ENCODE measurements around the gene GSC. TPM values are rescaled to one million over a fixed set of nuclear protein-coding genes. Genes with fewer than 3 reads are reported as not detected.
"Not testable (repeated sequence)": the region's sequence is repeated elsewhere in the genome, so short reads cannot be mapped to it uniquely, and the experiment has no call there.

The GSC gene
- total RNA-seq, 1 donor from 2014 or later, result 1.7 TPM

DNA sequence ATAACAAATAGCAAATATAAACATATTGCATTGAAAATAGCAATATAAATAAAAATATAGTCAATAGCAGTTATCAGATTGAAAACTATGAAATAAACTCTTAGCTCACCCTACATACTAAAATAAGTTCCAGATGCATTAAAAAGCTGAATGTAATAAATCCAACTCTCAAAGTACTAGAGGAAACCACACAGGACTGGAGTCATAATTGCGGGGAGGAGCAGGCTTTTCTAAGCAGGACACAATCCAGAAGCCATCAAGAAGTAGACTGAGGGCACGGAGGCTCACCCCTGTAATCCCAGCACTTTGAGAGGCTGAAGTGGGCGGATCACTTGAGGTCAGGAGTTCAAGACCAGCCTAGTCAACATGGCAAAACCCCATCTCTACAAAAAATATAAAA, 22.2 kb downstream of the GSC start:
- DNase-seq (ENCODE audit: low spot score), result no peak

DNA sequence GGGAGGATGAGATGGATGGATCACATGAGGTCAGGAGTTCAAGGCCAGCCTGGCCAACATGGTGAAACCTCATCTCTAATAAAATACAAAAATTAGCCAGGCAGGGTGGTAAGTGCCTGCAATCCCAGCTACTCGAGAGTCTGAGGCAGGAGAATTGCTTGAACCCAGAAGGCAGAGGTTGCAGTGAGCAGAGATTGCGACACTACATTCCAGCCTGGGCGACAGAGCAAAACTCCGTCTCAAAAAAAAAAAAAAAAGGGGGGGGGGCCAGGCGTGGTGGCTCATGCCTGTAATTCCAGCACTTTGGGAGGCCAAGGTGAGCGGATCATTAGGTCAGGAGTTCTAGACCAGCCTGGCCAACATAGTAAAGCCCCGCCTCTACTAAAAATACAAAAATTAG, 22.8 kb downstream of the GSC start:
- DNase-seq (ENCODE audit: low spot score), result not testable (repeated sequence)

DNA sequence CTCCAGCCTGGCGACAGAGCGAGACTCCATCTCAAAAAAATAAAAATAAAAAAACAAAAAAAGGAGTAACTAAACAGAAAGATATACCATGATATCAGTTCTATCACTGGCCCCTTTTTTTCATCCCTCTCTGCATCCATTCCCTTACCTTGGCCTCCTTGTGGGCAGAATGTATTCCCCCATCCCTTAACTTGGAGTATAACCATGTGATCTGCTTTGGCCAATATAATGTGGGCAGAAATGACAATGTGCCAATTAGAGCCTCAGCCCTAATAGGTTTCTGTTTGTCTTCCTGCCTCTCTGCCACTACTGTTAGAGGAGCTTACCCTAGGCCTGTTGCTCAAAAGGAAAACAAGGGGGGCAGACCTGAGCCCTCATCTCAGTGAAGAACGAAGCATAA, 23.8 kb downstream of the GSC start:
- DNase-seq (ENCODE audit: low spot score), result no peak

DNA sequence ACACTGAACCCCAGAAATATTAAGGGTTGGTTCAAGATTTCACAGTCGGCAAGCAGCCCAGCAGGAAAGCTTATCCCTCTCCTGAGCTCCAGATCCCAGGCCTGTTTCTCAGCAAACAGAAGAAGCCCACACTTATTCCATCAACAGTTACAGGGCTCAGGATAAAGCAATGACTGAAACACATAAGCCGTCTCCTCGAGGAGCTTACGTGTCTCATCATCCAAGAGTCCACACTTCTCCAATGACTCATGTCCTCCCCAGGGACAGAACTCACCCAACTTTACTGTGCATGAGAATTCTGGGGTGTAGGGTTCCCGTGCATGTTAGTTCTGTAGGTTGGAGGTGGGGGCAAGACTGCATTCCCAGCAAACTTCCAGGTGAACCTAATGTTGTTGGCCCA, 31.2 kb downstream of the GSC start:
- DNase-seq (ENCODE audit: low spot score), result no peak

DNA sequence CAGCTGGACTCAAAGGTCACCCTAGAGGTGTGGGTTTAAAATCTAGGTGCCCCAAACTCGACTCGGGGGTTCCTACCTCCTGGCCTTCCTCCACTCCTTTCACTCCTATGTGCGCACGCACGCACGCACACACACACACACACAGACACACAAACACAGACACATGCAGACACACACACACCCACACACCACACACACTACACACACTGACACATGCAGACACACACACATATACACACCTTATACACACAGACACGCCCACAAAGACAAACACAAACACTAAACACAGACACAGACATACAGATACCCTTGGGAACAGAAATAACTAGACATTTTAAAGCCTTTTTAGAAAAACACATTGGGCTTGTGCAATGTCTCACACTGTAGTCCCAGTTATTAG, 31.8 kb downstream of the GSC start:
- DNase-seq (ENCODE audit: low spot score), result no peak

DNA sequence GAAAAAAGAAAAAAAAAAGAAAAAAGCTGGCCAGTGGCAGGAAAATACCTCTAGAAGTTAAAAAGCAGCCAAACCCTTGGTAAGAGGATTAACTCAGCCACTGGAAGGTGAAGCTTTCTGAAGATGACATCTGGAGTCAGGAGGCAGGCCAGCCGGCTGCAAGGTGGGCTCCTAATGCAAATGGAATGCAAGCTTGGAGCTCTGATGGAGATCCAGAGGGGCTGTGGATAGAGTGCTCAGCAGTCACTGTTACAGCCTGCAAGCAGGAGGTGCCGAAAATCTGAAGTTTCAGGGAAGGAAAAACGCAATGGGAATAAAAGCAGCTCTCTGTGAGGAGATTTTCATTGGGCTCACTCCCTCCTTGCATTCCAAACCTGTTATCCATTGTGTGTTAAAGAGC, 41.0 kb downstream of the GSC start:
- no peak for DNase-seq (ENCODE audit: low spot score)

DNA sequence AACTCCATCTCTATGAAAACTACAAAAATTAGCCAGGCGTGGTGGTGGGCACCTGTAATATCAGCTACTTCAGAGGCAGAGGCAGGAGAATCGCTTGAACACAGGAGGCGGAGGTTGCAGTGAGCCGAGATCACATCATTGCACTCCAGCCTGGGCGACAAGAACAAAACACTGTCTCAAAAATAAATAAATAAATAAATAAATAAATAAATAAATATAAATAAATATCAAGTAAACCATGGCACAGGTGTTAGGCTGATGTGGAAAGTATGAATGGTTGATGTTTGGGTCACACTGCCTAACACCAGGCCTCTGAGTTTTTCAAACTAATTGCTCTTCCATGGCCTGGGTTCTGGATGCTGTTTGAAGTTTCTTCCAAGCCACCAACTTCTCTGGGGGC, 41.5 kb downstream of the GSC start:
- not testable (repeated sequence) for DNase-seq (ENCODE audit: low spot score)

DNA sequence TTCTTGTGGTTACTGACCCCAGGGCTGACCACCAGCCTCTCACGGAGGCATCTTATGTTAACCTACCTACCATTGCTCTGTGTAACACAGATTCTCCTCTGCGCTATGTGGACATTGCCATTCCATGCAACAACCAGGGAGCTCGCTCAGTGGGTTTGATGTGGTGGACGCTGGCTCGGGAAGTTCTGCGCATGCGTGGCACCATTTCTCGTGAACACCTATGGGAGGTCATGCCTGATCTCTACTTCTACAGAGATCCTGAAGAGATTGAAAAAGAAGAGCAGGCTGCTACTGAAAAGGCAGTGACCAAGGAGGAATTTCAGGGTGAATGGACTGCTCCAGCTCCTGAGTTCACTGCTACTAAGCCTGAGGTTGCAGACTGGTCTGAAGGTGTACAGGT, 43.3 kb downstream of the GSC start:
- DNase-seq (ENCODE audit: low spot score), result not testable (repeated sequence)

DNA sequence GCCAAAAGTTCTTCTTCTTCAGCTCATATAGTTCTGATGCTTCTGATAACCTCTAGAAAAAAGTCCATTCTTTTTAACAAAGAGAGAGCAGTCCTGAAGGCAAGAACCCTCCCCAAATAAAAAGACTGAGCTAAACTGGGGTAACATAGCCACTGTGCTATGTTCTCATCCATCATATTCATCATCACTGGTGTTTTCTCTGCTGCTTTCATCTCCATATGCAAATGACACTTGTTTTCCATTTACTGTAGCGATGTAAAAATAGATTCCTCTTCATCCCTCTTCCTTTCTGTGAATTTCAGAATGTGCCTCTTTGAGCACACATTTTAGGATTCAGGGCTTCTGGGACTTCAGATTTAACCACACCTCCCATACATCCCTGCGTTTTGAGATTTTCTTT, 44.9 kb downstream of the GSC start:
- DNase-seq (ENCODE audit: low spot score), result no peak

DNA sequence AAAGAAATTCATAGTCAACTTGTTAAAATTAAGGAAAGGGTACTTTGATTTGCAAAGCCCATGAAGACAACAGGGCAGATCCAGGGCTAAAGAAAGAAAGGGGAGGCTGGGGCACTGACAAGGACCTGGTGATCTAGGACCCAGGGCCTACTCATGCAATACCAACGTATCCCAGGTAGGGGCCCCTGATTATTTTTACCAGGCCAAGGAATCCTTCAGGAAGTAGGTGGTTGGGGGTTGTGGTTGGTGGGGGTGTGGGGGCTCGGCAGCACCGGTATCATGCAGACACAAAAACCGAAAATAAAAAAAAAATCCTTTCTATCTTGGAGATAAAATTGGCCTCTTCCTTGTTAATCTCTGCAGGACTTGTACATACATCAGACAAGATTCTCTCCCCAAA, 47.5 kb downstream of the GSC start:
- DNase-seq (ENCODE audit: low spot score), result no peak

Other genes with a start within 250 kb of the GSC start
- not detected for gene SERPINA4, start 208.7 kb downstream of the GSC start, total RNA-seq
- gene SERPINA5, start 188.7 kb downstream of the GSC start, total RNA-seq, result 0.48 TPM
- 139 TPM for gene SERPINA3, start 157.7 kb downstream of the GSC start, total RNA-seq

All from mesenteric fat pad (tissue), 1 donor.